Stimulated activated naive CD8-positive, alpha-beta T cell treated with anti-CD3 and anti-CD28 coated beads, Interleukin-15, Interleukin-2, amounts not matched to agents 100 ng/mL and 50 ng/mL, for 24 hours (primary cell): ENCODE data around the gene MINAR1.

Experiments used
- H3K27ac Mint-ChIP-seq: one replicate; pipeline ENCODE4 v1.8.0; 2021; ENCODE audit warnings: mild to moderate bottlenecking, mixed read lengths
- H3K27me3 Mint-ChIP-seq: one replicate; pipeline ENCODE4 v1.8.0; 2021; ENCODE audit warnings: mixed read lengths
- H3K36me3 Mint-ChIP-seq: one replicate; pipeline ENCODE4 v1.8.0; 2021; ENCODE audit warnings: low read depth, mixed read lengths
- H3K4me1 Mint-ChIP-seq: one replicate; pipeline ENCODE4 v1.8.0; 2021; ENCODE audit warnings: low read depth, mixed read lengths
- H3K4me3 Mint-ChIP-seq: one replicate; pipeline ENCODE4 v1.8.0; 2021; ENCODE audit warnings: mild to moderate bottlenecking, mixed read lengths
- H3K9me3 Mint-ChIP-seq: one replicate; pipeline ENCODE4 v1.8.0; 2021; ENCODE audit warnings: mixed read lengths

MINAR1 gene, protein sequence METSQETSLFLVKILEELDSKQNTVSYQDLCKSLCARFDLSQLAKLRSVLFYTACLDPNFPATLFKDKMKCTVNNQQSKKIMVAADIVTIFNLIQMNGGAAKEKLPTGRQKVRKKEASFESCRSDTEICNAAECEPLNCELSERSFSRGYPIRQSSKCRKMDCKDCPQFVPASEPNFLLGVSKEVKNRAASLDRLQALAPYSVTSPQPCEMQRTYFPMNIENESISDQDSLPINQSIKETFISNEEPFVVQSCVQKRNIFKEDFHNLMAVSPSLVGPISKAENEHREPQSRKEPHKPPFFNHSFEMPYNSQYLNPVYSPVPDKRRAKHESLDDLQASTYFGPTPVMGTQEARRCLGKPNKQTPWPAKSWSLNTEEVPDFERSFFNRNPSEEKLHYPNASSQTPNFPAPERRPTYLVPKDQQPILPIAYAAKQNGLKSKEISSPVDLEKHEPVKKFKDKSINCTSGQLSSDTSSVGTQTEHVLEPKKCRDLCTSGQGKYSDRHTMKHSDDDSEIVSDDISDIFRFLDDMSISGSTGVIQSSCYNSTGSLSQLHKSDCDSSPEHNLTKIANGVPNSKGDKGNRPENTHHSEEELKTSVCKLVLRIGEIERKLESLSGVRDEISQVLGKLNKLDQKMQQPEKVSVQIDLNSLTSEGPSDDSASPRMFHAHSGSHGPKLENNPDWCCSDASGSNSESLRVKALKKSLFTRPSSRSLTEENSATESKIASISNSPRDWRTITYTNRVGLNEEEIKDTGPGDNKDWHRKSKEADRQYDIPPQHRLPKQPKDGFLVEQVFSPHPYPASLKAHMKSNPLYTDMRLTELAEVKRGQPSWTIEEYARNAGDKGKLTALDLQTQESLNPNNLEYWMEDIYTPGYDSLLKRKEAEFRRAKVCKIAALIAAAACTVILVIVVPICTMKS

DNA sequence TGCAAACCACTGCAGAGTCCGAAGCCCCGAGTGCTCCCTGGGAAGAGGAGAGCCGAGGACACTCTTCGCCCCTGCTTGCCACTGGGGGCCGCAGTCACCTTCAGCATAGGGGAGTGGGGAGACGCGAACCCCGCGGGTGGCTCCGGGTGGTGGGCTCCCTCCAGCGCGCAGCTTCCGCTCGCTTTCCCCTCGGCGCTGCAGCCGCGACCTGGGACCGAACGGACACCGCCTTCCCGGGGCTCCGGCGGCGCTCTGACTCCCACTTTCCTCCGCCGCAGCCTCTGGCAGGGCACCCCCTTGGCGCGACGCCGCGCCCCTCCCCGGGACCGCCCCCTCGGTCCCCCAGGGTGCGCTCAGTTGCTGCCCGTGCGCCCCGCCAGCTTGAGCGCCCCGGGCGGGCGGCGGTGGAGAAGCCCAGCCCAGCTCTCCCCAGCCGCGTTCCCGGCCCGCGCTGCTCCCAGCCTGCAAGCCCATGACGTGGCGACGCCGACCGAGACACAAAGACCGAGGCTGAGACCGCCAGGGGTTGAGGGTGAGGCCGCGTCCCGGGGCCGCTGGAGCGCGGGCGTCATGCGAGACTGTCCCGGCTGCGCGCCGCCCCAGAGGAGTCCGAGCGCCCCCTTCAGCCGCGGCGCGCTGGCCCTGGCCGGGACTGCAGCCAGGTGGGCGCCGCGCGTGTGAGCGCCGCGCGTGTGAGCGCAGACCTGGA, at the start of gene MINAR1:
Gene MINAR1 (plus strand): TSS at position 701 of the 709 bp plus-strand sequence. CDS start 23,812 bp downstream, outside the sequence.
- peaks cover 73% of the 10 kb centered on the region for H3K27me3 Mint-ChIP-seq
- peaks cover 5% of the 10 kb centered on the region for H3K4me1 Mint-ChIP-seq
- no peaks in the 10 kb centered on the region for H3K36me3 Mint-ChIP-seq
- no peak within 1 kb of the TSS for H3K4me3 Mint-ChIP-seq
- H3K9me3 Mint-ChIP-seq = peaks cover under 1% of the 10 kb centered on the region
- no peak within 1 kb of the TSS for H3K27ac Mint-ChIP-seq

DNA sequence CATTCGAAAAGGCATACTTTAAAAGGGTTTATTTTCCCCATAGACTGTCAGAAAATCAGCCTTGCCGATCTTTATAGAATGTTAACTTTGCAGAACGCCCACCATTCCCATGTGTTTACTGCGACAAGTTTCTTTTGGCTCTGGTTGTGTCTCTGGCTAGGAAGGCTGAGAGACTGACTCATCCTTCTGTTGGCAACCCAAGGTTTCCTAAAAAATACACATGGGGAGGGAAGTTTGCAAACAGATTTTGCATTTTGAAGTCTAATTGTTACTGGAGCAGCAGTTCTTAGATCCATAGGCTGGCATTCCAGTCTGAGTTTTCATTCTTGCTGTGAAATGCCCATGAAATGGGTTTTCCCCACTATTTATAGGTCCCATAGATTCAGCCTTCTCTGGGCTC, 37.9 kb upstream of the MINAR1 start:
- Mint-ChIP-seq H3K27me3 (no peaks in the 10 kb centered on the region), H3K36me3 (no peaks in the 10 kb centered on the region), H3K4me1 (no peaks in the 10 kb centered on the region), H3K9me3 (no peaks in the 10 kb centered on the region), H3K27ac (no peak overlapping the region), H3K4me3 (no peak overlapping the region)

DNA sequence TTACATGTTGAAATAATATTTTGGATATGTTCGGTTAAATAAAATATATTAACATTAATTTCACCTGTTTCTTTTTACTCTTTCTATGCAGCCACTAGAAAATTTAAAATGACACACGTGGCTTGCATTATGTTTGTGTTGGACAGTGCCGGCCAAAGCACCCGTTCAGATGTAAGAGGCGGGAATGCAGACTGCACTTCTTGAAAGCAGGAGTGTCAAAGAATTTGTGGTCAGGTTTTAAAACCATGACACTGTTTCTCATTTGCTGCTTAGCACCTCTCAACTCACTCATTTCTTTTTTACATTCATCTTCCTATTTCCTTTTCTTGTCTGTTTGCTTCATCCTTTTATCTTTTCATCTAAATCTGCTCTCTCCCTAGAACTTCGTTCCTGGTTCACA, 35.3 kb upstream of the MINAR1 start:
- H3K4me3 Mint-ChIP-seq = no peak overlapping the region
- H3K36me3 Mint-ChIP-seq = no peaks in the 10 kb centered on the region
- no peaks in the 10 kb centered on the region for H3K4me1 Mint-ChIP-seq
- no peak overlapping the region for H3K27ac Mint-ChIP-seq
- H3K27me3 Mint-ChIP-seq = no peaks in the 10 kb centered on the region
- H3K9me3 Mint-ChIP-seq = no peaks in the 10 kb centered on the region

DNA sequence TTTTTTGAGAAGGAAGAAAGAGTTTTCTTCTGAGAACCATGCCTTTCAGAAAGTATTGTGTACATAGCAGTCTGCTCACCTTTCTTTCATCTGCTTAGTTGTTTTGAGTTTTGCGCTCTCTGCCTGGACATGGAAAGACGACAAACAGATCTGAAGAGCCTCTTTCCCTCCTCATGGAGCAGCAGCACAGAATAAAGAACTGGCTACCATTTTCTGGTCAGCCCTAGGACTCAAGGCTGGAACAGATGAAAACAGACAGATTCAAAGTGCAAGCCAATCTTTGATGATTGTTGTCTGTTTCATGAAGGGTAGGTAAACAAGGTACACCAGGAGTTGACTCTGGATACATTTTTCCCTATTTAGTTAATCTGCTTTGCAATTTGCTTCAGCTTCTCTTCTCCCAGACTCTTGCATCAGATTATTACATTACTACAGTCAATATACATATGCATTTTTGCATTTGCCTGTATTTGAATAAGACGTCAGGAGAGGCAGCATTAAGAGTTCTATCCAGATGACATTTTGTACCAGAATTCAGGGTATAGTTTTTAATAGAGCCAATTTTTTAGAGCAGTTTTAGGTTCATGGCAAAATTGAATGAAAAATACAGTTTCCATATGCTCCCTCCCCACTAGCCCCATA, 34.7 kb upstream of the MINAR1 start:
- H3K36me3 Mint-ChIP-seq = no peaks in the 10 kb centered on the region
- H3K27me3 Mint-ChIP-seq = no peaks in the 10 kb centered on the region

DNA sequence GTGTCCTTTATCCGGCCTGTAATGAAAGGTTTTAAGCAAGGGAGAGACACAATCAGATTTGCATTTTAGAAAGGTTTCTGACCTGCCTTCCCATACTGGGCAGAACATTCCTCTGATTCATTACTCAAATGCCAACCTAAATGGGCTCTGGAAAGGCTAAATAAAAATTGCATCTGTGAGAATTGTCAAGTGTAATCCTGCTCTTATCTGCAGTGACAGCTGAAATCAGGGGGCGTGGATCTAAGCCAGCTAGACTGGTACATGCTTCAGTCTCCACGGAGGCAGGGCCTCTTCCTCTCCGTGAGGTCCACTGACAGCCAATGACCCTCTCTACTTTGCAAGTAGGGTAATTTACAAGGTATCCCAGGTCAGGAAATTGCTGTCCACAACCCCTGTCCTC, 32.5 kb upstream of the MINAR1 start:
- H3K27me3 Mint-ChIP-seq = no peaks in the 10 kb centered on the region
- no peak overlapping the region for H3K4me3 Mint-ChIP-seq

More for the DNA sequence above, 34.7 kb upstream of the MINAR1 start:
- Mint-ChIP-seq H3K27ac (no peak overlapping the region), H3K4me1 (no peaks in the 10 kb centered on the region), H3K9me3 (no peaks in the 10 kb centered on the region), H3K4me3 (no peak overlapping the region)

DNA sequence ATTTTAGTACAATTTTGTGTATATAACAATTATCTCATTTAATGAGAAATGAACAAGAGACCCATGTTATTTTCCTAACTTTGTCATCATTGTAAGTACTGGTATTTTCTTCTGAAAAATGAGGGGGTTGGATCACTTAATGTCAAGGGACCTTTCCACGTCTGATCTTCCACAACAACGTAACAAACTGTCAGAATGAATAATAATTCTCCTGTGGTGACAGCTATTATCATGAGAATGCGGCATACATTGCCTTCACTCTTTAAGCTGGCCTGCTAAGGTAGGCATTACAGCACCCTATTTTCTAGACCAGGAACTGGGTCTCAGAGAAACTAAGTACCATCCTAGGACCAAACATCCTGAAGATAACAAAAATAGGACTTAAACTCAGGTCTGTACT, 31.5 kb upstream of the MINAR1 start:
- no peaks in the 10 kb centered on the region for H3K4me1 Mint-ChIP-seq
- H3K4me3 Mint-ChIP-seq = no peak overlapping the region
- no peaks in the 10 kb centered on the region for H3K9me3 Mint-ChIP-seq

More for the DNA sequence above, 32.5 kb upstream of the MINAR1 start:
- Mint-ChIP-seq H3K36me3 (no peaks in the 10 kb centered on the region), H3K9me3 (no peaks in the 10 kb centered on the region), H3K27ac (no peak overlapping the region), H3K4me1 (no peaks in the 10 kb centered on the region)

DNA sequence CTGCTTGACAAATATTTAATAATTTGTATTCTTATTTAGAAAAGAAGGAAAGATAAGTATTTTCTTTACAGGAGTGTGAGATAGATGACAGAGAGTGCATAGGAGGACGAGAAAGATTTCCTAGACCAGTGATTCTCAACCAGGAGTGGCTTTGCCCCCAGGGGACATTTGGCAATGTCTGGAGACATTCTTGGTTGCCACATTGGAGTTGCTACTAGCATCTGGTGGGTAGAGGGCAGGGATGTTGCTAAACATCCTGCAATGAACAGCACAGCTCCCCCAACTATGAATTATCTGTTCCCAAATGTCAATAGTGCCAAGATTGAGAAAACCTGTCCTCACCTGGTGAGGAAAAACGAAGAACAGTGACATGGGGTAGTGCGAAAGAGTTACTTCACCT, 30.8 kb upstream of the MINAR1 start:
- H3K4me3 Mint-ChIP-seq = no peak overlapping the region
- no peaks in the 10 kb centered on the region for H3K4me1 Mint-ChIP-seq
- no peaks in the 10 kb centered on the region for H3K9me3 Mint-ChIP-seq
- no peaks in the 10 kb centered on the region for H3K27me3 Mint-ChIP-seq
- H3K36me3 Mint-ChIP-seq = no peaks in the 10 kb centered on the region
- H3K27ac Mint-ChIP-seq = no peak overlapping the region

More for the DNA sequence above, 31.5 kb upstream of the MINAR1 start:
- Mint-ChIP-seq H3K36me3 (no peaks in the 10 kb centered on the region), H3K27me3 (no peaks in the 10 kb centered on the region), H3K27ac (no peak overlapping the region)

DNA sequence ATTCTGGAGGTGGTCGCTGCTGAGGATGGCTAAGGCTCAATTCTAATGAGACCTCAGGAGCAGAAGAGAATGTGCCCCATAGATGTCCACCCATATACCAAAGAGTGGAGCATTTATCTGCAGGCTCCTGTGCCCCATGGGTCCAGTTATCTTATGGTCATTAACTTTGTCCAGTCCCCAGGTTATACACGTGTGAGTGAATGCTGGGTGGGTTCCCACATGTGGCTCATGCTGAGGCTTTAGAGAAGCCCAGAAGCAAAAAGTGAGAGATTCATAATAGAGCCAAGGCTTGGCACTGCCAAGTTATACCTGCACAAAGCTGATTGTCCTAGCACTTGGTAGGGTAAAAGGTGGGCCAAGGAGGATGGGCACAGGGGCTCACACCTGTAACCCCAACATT, 30.0 kb upstream of the MINAR1 start:
- H3K27me3 Mint-ChIP-seq = no peaks in the 10 kb centered on the region
- no peak overlapping the region for H3K4me3 Mint-ChIP-seq
- no peaks in the 10 kb centered on the region for H3K36me3 Mint-ChIP-seq
- no peaks in the 10 kb centered on the region for H3K4me1 Mint-ChIP-seq
- H3K9me3 Mint-ChIP-seq = no peaks in the 10 kb centered on the region
- no peak overlapping the region for H3K27ac Mint-ChIP-seq

DNA sequence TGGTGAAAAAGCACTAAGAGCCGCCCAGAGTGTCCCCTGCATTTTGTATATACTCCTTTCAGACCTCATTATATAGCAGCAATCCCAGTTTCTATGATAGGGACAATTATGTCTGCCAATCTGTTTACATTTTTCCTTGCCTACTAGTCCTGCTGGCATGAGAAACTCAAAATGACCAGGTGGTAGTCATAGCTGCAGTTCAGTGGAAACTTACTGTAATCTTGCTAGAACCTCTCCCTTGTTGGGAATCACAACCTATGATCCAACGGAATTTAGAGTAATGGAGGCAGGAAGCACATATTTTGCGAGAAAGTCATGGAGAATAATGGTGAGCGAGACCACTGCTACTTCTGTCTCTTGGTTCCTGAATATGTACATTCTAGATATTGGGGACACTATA, 28.6 kb upstream of the MINAR1 start:
- no peaks in the 10 kb centered on the region for H3K9me3 Mint-ChIP-seq
- no peaks in the 10 kb centered on the region for H3K4me1 Mint-ChIP-seq
- H3K27me3 Mint-ChIP-seq = no peaks in the 10 kb centered on the region
- H3K36me3 Mint-ChIP-seq = no peaks in the 10 kb centered on the region
- H3K4me3 Mint-ChIP-seq = no peak overlapping the region
- H3K27ac Mint-ChIP-seq = no peak overlapping the region

DNA sequence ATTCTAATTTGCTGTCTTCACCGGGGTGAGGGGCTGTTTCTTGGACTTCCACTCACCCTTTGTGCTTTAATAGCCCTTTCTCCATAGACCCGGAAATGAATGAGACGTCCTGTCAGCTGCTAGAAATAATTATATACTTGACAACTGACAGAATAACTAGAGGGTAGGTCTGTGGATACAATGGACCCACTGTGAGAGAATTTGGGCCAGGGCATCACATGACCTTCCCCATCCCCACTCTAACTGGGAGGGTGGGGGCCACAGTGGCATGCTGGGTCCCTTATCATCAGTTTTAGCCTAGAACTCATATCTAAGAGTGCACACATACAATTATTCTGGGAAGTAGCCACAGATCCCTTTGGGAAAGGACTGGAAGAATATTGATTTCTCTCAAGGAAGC, 25.9 kb upstream of the MINAR1 start:
- H3K27ac Mint-ChIP-seq = no peak overlapping the region
- no peaks in the 10 kb centered on the region for H3K27me3 Mint-ChIP-seq
- H3K4me1 Mint-ChIP-seq = no peaks in the 10 kb centered on the region
- no peak overlapping the region for H3K4me3 Mint-ChIP-seq
- H3K36me3 Mint-ChIP-seq = peaks cover 1% of the 10 kb centered on the region
- H3K9me3 Mint-ChIP-seq = no peaks in the 10 kb centered on the region

DNA sequence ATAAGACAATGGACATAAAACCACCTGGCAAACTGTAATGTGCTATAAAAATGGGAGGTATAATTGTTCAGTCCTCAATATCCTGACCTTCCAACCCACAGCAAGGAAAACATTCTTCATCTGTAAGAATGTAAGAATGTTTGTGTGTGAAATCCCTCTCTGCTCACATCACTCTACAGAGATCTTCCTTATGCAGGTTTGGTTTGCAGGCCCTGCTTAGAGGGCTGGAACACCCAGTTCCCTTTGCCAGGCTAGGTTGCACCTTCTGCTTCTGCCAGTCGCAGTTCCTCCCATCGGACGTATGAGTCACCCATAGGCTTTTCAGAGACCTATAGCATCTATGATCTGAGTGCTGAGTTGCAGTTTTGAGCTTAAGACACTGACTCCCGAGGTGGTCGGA, 24.1 kb upstream of the MINAR1 start:
- Mint-ChIP-seq H3K36me3 (peaks cover 14% of the 10 kb centered on the region), H3K9me3 (no peaks in the 10 kb centered on the region), H3K4me1 (no peaks in the 10 kb centered on the region), H3K27me3 (no peaks in the 10 kb centered on the region), H3K4me3 (no peak overlapping the region), H3K27ac (no peak overlapping the region)

DNA sequence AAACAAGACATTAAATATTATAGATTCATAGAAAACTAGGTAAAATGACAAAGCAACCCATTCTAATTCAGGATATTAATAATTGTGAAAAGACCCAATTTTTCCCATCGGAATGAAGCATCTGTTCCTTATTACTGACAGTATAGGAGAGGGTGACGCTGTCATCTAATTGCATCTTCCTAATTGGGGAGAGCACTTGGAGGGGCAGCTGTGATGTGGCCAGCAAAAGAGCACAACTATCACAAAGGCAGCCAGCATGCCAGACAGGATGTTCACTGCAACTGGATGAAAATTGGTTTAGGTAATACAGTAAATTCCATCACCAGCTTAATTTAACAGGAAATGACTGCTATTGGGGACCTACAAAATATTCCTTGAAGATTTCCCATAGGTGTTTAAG, 21.9 kb upstream of the MINAR1 start:
- H3K4me3 Mint-ChIP-seq = no peak overlapping the region
- H3K27me3 Mint-ChIP-seq = no peaks in the 10 kb centered on the region
- no peaks in the 10 kb centered on the region for H3K9me3 Mint-ChIP-seq
- H3K36me3 Mint-ChIP-seq = peaks cover 15% of the 10 kb centered on the region
- no peak overlapping the region for H3K27ac Mint-ChIP-seq
- H3K4me1 Mint-ChIP-seq = no peaks in the 10 kb centered on the region

DNA sequence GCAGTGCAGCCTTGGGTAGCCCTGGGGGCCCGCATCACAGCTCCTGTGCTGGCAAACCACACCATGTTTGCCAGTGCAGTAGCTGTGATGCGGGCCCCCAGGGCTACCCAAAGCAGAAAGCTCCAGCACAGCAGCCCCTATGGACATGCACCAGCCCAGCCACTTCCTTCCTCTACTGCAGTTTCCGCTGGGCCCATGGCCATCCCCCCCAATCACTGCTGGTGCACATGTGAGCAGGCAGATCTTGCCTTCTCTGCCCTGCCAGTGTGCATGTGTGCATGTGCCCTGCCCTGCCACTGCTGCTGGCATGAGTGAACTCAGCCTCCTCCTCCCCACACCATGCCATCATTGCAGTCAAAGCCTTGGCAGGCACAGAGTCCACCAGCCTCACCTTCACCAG, 20.1 kb upstream of the MINAR1 start:
- Mint-ChIP-seq H3K9me3 (no peaks in the 10 kb centered on the region), H3K27ac (no peak overlapping the region), H3K4me1 (no peaks in the 10 kb centered on the region), H3K27me3 (no peaks in the 10 kb centered on the region), H3K4me3 (no peak overlapping the region), H3K36me3 (peaks cover 15% of the 10 kb centered on the region)

DNA sequence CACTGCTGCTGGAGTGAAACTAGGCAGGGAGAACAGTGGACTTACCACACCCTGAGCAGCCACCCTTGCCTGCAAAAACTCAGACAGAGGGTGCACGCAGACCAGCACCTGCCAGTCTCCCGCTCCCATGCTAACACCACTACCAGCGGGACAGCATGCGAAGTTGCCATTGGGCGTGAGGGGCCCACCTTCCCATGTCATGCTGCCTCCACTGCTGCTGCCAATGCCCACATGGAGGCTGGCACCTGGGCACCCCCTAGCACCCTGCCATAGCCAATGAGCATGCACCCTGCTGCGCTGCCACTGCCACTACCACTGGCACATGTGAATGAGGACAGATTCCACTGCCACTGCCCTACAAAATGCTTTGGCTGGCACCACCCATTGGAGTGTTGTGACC, 19.7 kb upstream of the MINAR1 start:
- Mint-ChIP-seq H3K27ac (no peak overlapping the region), H3K4me1 (no peaks in the 10 kb centered on the region), H3K9me3 (no peaks in the 10 kb centered on the region), H3K27me3 (no peaks in the 10 kb centered on the region), H3K4me3 (no peak overlapping the region), H3K36me3 (peaks cover 15% of the 10 kb centered on the region)
